Astrocyte (in vitro differentiated cells and primary cell): ENCODE data around the gene HES3. TPM values are rescaled to one million over a fixed set of nuclear protein-coding genes. Genes with fewer than 3 reads are reported as not detected.

Source experiments
- DNase-seq: peaks from one replicate; pipeline ENCODE4 v3.0.0-alpha.2; 2010; ENCODE audit warnings: low read depth
- FAIRE-seq: peaks from 2 replicates; lab custom pipeline; 2011; peaks lifted over from hg19 to GRCh38; lab: Jason Lieb, UNC
- H2AFZ ChIP-seq: 2 replicates; pipeline ENCODE4 v1.6.0; 2012; ENCODE audit warnings: low read depth, low read length, inconsistent platforms
- H3K27ac ChIP-seq: 2 replicates; pipeline ENCODE4 v1.5.1; 2011; ENCODE audit warnings: low read depth, low read length, inconsistent platforms
- H3K27me3 ChIP-seq: 2 replicates; pipeline ENCODE4 v1.6.0; 2011; ENCODE audit warnings: low read length, inconsistent platforms; ENCODE audit not compliant: insufficient read depth
- H3K36me3 ChIP-seq: 2 replicates; pipeline ENCODE4 v1.5.1; 2011; ENCODE audit warnings: low read length, inconsistent platforms; ENCODE audit not compliant: insufficient read depth
- H3K4me1 ChIP-seq: 2 replicates; pipeline ENCODE4 v1.5.1; 2011; ENCODE audit warnings: low read length, inconsistent platforms; ENCODE audit not compliant: insufficient read depth
- H3K4me2 ChIP-seq: 2 replicates; pipeline ENCODE4 v1.6.0; 2012; ENCODE audit warnings: low read length, inconsistent platforms
- H3K4me3 ChIP-seq: 2 replicates; pipeline ENCODE4 v1.5.1; 2011; ENCODE audit warnings: low read depth, mild to moderate bottlenecking, low read length, inconsistent platforms; ENCODE audit not compliant: insufficient read depth
- H3K79me2 ChIP-seq: 2 replicates; pipeline ENCODE4 v1.6.0; 2012; ENCODE audit warnings: mild to moderate bottlenecking, low read length, inconsistent platforms; ENCODE audit not compliant: insufficient read depth
- H3K9ac ChIP-seq: 2 replicates; pipeline ENCODE4 v1.6.0; 2012; ENCODE audit warnings: mild to moderate bottlenecking, low read length, inconsistent platforms
- H3K9me3 ChIP-seq: 2 replicates; pipeline ENCODE4 v1.5.1; 2012; ENCODE audit warnings: low read depth, mild to moderate bottlenecking, low read length, inconsistent platforms; ENCODE audit not compliant: insufficient read depth
- H4K20me1 ChIP-seq: 2 replicates; pipeline ENCODE4 v1.6.0; 2012; ENCODE audit warnings: low read length, inconsistent platforms; ENCODE audit not compliant: insufficient read depth
- H3K27ac Mint-ChIP-seq: one replicate; pipeline ENCODE4 v1.8.0; 2021; ENCODE audit warnings: mild to moderate bottlenecking, mixed read lengths; ENCODE audit not compliant: unreplicated experiment
- H3K27me3 Mint-ChIP-seq: one replicate; pipeline ENCODE4 v1.8.0; 2021; ENCODE audit warnings: low read depth, mixed read lengths; ENCODE audit not compliant: unreplicated experiment
- H3K36me3 Mint-ChIP-seq: one replicate; pipeline ENCODE4 v1.8.0; 2021; ENCODE audit warnings: low read depth, mixed read lengths; ENCODE audit not compliant: unreplicated experiment
- H3K4me1 Mint-ChIP-seq: one replicate; pipeline ENCODE4 v1.8.0; 2021; ENCODE audit warnings: low read depth, mixed read lengths; ENCODE audit not compliant: unreplicated experiment
- H3K4me3 Mint-ChIP-seq: one replicate; pipeline ENCODE4 v1.8.0; 2021; ENCODE audit warnings: mild to moderate bottlenecking, moderate library complexity, mixed read lengths; ENCODE audit not compliant: unreplicated experiment
- H3K9me3 Mint-ChIP-seq: one replicate; pipeline ENCODE4 v1.8.0; 2021; ENCODE audit warnings: mild to moderate bottlenecking, mixed read lengths; ENCODE audit not compliant: unreplicated experiment
- EZH2 ChIP-seq: IDR thresholded peaks from 2 replicates; pipeline ENCODE4 v1.6.1; 2012; ENCODE audit warnings: mild to moderate bottlenecking, low read length, inconsistent platforms; ENCODE audit not compliant: insufficient read depth
- total RNA-seq: library from RNA; stranded (reverse); gene quantifications from 2 replicates; pipeline ENCODE4 v1.2.1, GENCODE V29; 2021
- TF ChIP-seq, protein P1 (sequence below): IDR thresholded peaks from 2 replicates; pipeline ENCODE4 v1.5.1; 2011; ENCODE audit warnings: low read depth, mild to moderate bottlenecking, inconsistent platforms, low read length, moderate library complexity; ENCODE audit not compliant: insufficient read depth

HES3 gene
- total RNA-seq, 1 donor from 2014 or later = not detected

DNA sequence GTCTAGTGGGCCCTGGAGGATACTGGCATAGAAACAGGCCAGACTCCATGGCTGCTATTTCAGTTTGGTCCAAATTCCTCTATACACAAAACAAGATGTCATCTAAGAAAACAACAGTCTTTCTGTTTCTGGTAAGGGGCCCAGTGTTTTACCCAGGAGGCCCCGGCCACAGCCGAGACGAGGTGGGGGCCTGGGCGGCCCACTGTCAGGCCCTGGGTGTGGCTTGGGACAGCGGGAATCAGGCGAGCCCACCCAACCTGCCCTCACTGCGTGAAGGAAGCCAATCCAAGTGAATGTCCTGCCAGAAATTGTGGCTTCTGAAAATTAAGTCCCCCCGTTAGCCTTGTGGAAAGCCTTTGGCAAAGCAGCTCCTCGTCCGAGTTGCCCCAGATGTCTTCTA is 48.1 kb downstream of the HES3 start:
- Histone ChIP-seq H3K36me3 (peaks cover 2% of the 10 kb centered on the region), H3K27me3 (no peaks in the 10 kb centered on the region), H3K9ac (no peak overlapping the region), H3K79me2 (no peaks in the 10 kb centered on the region), H2AFZ (no peak overlapping the region), H3K9me3 (no peaks in the 10 kb centered on the region), H3K4me3 (no peak overlapping the region), H3K4me1 (no peaks in the 10 kb centered on the region), H4K20me1 (peaks cover 15% of the 10 kb centered on the region), H3K27ac (no peak overlapping the region), H3K4me2 (no peak overlapping the region)
- DNase-seq (no peak), FAIRE-seq (no peak)
- Mint-ChIP-seq H3K27me3 (no peaks in the 10 kb centered on the region), H3K4me1 (no peaks in the 10 kb centered on the region), H3K4me3 (no peak overlapping the region), H3K27ac (no peak overlapping the region), H3K9me3 (no peaks in the 10 kb centered on the region), H3K36me3 (peaks cover 16% of the 10 kb centered on the region)
- TF ChIP-seq, protein P1, sequence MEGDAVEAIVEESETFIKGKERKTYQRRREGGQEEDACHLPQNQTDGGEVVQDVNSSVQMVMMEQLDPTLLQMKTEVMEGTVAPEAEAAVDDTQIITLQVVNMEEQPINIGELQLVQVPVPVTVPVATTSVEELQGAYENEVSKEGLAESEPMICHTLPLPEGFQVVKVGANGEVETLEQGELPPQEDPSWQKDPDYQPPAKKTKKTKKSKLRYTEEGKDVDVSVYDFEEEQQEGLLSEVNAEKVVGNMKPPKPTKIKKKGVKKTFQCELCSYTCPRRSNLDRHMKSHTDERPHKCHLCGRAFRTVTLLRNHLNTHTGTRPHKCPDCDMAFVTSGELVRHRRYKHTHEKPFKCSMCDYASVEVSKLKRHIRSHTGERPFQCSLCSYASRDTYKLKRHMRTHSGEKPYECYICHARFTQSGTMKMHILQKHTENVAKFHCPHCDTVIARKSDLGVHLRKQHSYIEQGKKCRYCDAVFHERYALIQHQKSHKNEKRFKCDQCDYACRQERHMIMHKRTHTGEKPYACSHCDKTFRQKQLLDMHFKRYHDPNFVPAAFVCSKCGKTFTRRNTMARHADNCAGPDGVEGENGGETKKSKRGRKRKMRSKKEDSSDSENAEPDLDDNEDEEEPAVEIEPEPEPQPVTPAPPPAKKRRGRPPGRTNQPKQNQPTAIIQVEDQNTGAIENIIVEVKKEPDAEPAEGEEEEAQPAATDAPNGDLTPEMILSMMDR = no peak
- no peak for TF ChIP-seq EZH2

DNA sequence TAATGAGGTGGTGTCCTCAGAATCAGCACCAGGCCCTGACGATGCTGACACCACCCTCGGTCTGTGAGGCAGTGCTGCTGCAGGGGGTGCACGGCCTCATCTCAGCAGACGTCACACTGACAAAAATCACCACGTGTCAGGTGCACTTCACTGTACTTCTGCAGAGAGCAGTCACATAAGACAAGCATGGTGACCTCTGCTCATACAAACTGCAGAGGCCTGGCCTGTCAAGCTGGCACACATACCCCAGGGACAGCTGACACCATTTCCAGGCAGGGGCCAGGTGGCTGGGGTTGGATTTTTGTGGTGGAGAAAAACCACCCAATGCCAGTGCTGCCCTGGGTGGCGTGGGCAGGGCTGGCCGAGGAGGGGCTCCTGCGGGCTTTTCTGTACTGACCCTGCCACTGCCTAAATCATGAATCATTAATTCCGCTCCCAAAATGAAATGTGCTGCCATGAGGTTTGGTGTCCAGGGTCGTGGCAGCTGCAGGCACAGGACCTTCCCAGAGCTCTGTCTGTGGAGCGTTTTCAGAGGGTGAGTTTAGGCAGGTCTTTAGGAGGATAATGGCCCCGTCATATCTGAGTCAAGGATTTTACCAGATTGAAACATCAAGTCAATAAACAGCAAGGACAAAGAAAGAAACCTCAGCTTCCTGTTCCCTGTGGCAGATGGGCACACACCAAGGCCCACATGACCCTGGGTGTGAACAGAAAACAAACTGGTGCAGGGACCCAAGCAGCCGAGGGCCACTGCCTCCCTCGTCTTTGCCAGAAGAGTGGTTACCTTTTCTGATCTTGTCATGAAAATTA is 50.3 kb downstream of the HES3 start:
- H3K79me2 ChIP-seq = no peaks in the 10 kb centered on the region
- no peaks in the 10 kb centered on the region for H3K27me3 ChIP-seq
- no peak overlapping the region for H3K27ac ChIP-seq
- TF ChIP-seq, protein P1 = no peak
- TF ChIP-seq EZH2 = no peak
- H3K36me3 Mint-ChIP-seq = peaks cover 16% of the 10 kb centered on the region
- peaks cover 2% of the 10 kb centered on the region for H3K36me3 ChIP-seq
- FAIRE-seq (no peak), DNase-seq (no peak)
- H3K4me1 Mint-ChIP-seq = no peaks in the 10 kb centered on the region
- H3K27me3 Mint-ChIP-seq = no peaks in the 10 kb centered on the region
- no peaks in the 10 kb centered on the region for H3K9me3 ChIP-seq
- no peaks in the 10 kb centered on the region for H3K9me3 Mint-ChIP-seq
- H3K4me1 ChIP-seq = no peaks in the 10 kb centered on the region
- H4K20me1 ChIP-seq = peaks cover 10% of the 10 kb centered on the region
- no peak overlapping the region for H3K27ac Mint-ChIP-seq
- no peak overlapping the region for H3K9ac ChIP-seq
- no peak overlapping the region for H3K4me3 ChIP-seq
- no peak overlapping the region for H3K4me3 Mint-ChIP-seq
- H3K4me2 ChIP-seq = no peak overlapping the region
- H2AFZ ChIP-seq = no peak overlapping the region
